ENCODE data around the gene KRTAP20-4.

DNA sequence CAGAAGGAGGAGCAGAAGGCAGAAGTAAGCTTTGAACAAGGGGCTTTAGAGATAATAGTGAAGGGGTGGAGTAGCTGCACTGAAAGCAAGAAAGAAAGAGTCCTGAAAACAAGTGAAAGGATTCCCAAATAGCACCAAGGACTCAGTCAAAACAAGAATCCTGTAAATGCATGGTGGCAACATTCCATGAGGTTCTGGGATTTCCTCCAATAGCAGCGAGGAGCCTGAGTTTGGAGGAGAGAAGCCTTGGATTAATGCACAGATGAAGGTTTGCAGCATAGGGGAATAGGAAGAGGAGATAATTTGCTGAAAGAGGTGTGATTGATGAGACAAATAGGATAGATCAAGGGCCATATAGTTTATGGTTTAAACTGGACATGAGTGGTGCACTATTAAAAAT is 41.1 kb upstream of the KRTAP20-4 start:
- TF ChIP-seq POLR2A (IDR thresholded peaks at IDR 0.05) = no peak
- TF ChIP-seq, protein P1, sequence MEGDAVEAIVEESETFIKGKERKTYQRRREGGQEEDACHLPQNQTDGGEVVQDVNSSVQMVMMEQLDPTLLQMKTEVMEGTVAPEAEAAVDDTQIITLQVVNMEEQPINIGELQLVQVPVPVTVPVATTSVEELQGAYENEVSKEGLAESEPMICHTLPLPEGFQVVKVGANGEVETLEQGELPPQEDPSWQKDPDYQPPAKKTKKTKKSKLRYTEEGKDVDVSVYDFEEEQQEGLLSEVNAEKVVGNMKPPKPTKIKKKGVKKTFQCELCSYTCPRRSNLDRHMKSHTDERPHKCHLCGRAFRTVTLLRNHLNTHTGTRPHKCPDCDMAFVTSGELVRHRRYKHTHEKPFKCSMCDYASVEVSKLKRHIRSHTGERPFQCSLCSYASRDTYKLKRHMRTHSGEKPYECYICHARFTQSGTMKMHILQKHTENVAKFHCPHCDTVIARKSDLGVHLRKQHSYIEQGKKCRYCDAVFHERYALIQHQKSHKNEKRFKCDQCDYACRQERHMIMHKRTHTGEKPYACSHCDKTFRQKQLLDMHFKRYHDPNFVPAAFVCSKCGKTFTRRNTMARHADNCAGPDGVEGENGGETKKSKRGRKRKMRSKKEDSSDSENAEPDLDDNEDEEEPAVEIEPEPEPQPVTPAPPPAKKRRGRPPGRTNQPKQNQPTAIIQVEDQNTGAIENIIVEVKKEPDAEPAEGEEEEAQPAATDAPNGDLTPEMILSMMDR (IDR thresholded peaks at IDR 0.05) = no peak

Data from thyroid gland (tissue), 4 donors.